Mucosa of stomach (tissue), 1 donor: Measurements from ENCODE around the gene RAD18.

Experiments used
- H3K27me3 ChIP-seq: one replicate; pipeline ENCODE4 v1.7.0; 2013; ENCODE audit warnings: mild to moderate bottlenecking, low read length; ENCODE audit not compliant: control insufficient read depth, insufficient read depth
- H3K36me3 ChIP-seq: one replicate; pipeline ENCODE4 v1.7.0; 2013; ENCODE audit warnings: low read length; ENCODE audit not compliant: control insufficient read depth, insufficient read depth
- H3K4me1 ChIP-seq: one replicate; pipeline ENCODE4 v1.7.0; 2013; ENCODE audit warnings: mild to moderate bottlenecking, low read length; ENCODE audit not compliant: control insufficient read depth, insufficient read depth
- H3K4me3 ChIP-seq: one replicate; pipeline ENCODE4 v1.7.0; 2013; ENCODE audit warnings: low read length
- H3K9ac ChIP-seq: one replicate; pipeline ENCODE4 v1.7.0; 2013; ENCODE audit warnings: mild to moderate bottlenecking, low read length, moderate library complexity
- H3K9me3 ChIP-seq: one replicate; pipeline ENCODE4 v1.7.0; 2013; ENCODE audit warnings: mild to moderate bottlenecking, low read length, moderate library complexity; ENCODE audit not compliant: control insufficient read depth
- donor health status: Pancreatic carcinoma.

The RAD18 gene

GRCh38 chr3:8972639-8973038 lies 9.4 kb upstream of the RAD18 start:
- Histone ChIP-seq H3K9me3 (no peaks in the 10 kb centered on the region), H3K4me3 (no peak overlapping the region), H3K27me3 (no peaks in the 10 kb centered on the region), H3K9ac (no peak overlapping the region), H3K36me3 (no peaks in the 10 kb centered on the region), H3K4me1 (peaks cover 20% of the 10 kb centered on the region)

DNA sequence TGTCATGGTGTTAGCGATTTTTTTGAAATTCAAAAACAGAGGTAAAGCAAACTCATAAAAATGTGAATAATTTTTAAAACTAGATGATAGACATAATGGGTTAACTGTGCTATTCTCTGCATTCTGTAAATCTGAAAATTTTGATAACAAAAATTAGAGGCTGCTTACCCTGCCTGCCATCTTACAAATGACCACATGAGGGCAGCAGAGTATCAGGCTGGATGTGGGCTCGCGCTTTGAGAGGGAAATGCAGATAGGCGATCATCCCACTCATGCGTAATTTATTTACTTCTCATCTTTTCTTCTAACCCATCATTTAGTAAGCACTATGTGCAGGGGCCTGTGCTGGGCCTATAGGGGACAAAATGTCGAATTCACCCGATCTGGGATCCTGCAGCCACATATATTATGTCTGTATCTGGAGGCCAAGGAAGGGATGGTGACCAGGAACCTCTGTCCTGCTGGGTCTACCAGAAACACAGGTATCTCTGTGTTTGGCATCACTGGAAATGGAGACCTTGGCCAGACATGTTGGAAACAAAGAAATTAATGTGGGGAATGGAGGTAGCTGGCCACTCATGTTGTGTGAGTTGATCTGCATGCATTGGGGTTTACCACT lies 7.8 kb upstream of the RAD18 start:
- Histone ChIP-seq H3K9ac (no peak overlapping the region), H3K4me1 (peaks cover 31% of the 10 kb centered on the region), H3K4me3 (no peak overlapping the region), H3K27me3 (no peaks in the 10 kb centered on the region), H3K36me3 (no peaks in the 10 kb centered on the region), H3K9me3 (no peaks in the 10 kb centered on the region)

- no peak overlapping the region for H3K9ac ChIP-seq
- no peaks in the 10 kb centered on the region for H3K36me3 ChIP-seq
- no peaks in the 10 kb centered on the region for H3K9me3 ChIP-seq
- H3K4me1 ChIP-seq: peaks cover 49% of the 10 kb centered on the region
- H3K4me3 ChIP-seq: no peak overlapping the region
- no peaks in the 10 kb centered on the region for H3K27me3 ChIP-seq
Observed at GRCh38 chr3:8969241-8969640, 6.0 kb upstream of the RAD18 start.

GRCh38 chr3:8968375-8968882 lies 5.2 kb upstream of the RAD18 start:
- Histone ChIP-seq H3K27me3 (no peaks in the 10 kb centered on the region), H3K4me1 (peaks cover 56% of the 10 kb centered on the region), H3K4me3 (no peak overlapping the region), H3K9me3 (no peaks in the 10 kb centered on the region), H3K9ac (no peak overlapping the region), H3K36me3 (no peaks in the 10 kb centered on the region)

DNA sequence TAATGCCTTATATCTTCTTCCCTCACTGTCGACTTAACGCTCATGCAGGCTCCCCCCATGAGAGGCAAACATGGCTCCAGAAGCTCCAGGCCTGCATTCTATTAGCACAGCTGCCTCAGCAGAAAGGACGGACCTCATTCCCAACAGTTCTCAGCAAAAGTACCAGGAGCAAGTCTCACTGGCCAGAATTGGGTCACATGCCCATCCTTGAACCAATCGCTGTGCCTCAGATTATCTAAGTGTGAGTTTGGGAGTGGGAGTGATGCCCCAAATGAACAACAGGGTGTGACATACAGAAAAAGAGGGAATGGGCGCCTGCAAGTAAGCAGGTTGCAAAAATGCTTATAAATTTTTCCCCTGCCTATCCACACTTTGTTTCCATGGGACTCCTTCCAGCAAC lies 4.3 kb upstream of the RAD18 start:
- H3K9ac ChIP-seq: no peak overlapping the region
- H3K4me3 ChIP-seq: no peak overlapping the region
- peaks cover 59% of the 10 kb centered on the region for H3K4me1 ChIP-seq
- no peaks in the 10 kb centered on the region for H3K36me3 ChIP-seq
- H3K27me3 ChIP-seq: no peaks in the 10 kb centered on the region
- no peaks in the 10 kb centered on the region for H3K9me3 ChIP-seq

- H3K9ac ChIP-seq: no peak overlapping the region
- H3K36me3 ChIP-seq: no peaks in the 10 kb centered on the region
- H3K4me3 ChIP-seq: no peak overlapping the region
- H3K27me3 ChIP-seq: no peaks in the 10 kb centered on the region
- peaks cover 64% of the 10 kb centered on the region for H3K4me1 ChIP-seq
- H3K9me3 ChIP-seq: no peaks in the 10 kb centered on the region
Observed at GRCh38 chr3:8966820-8967348, 3.6 kb upstream of the RAD18 start.

DNA sequence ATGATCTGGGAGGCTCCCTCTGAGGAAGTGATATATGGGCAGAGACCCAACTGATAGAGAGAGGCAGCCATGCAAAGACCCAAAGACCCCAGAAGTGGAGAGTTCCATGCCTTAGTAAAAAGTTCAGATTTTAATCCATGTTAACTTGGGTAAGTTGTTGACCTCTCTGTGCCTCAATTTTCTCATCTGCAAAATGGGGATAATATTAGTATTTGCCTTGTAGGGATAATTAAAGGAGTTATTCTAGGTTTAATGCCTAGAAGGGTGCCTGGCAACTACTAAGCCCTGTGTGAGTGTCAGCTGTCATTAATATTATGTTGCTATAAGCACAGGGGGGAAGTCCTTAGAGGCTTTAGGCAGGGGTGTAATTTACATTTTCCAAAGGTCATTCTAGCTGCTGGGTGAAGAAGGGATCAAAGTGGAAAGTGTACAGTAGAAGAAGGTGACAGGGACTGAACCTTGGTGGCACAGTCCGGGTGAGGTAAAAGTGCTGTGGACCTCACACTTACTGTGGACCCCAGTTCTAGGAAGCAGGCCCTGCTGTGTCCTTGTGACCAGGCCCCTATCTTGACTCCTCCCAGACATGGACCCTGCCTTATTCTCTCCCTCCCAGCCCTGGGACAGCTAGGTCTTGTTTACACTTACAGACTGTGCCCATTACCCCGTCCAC lies 3.0 kb upstream of the RAD18 start:
- Histone ChIP-seq H3K9ac (no peak overlapping the region), H3K9me3 (no peaks in the 10 kb centered on the region), H3K4me3 (no peak overlapping the region), H3K4me1 (peaks cover 64% of the 10 kb centered on the region), H3K36me3 (no peaks in the 10 kb centered on the region), H3K27me3 (no peaks in the 10 kb centered on the region)

- Histone ChIP-seq H3K9me3 (no peaks in the 10 kb centered on the region), H3K4me3 (no peak overlapping the region), H3K4me1 (peaks cover 64% of the 10 kb centered on the region), H3K27me3 (no peaks in the 10 kb centered on the region), H3K9ac (no peak overlapping the region), H3K36me3 (no peaks in the 10 kb centered on the region)
Observed at GRCh38 chr3:8964436-8965370, 1.4 kb upstream of the RAD18 start.

GRCh38 chr3:8962226-8962861 lies 928 bp downstream of the RAD18 start:
- Histone ChIP-seq H3K27me3 (no peaks in the 10 kb centered on the region), H3K4me1 (peaks cover 41% of the 10 kb centered on the region), H3K9me3 (no peaks in the 10 kb centered on the region), H3K9ac (peak overlapping the region; percentile 68), H3K36me3 (no peaks in the 10 kb centered on the region), H3K4me3 (peak overlapping the region; percentile 75)

GRCh38 chr3:8959668-8960067 lies 3.6 kb downstream of the RAD18 start:
- peaks cover 19% of the 10 kb centered on the region for H3K4me1 ChIP-seq

GRCh38 chr3:8954938-8955763 lies 8.1 kb downstream of the RAD18 start:
- Histone ChIP-seq H3K4me3 (no peak overlapping the region), H3K36me3 (no peaks in the 10 kb centered on the region), H3K9me3 (no peaks in the 10 kb centered on the region), H3K4me1 (no peaks in the 10 kb centered on the region), H3K27me3 (no peaks in the 10 kb centered on the region), H3K9ac (no peak overlapping the region)

More at GRCh38 chr3:8959668-8960067, 3.6 kb downstream of the RAD18 start:
- H3K9me3 ChIP-seq: no peaks in the 10 kb centered on the region
- no peak overlapping the region for H3K9ac ChIP-seq
- no peaks in the 10 kb centered on the region for H3K27me3 ChIP-seq
- no peak overlapping the region for H3K4me3 ChIP-seq
- no peaks in the 10 kb centered on the region for H3K36me3 ChIP-seq
